ENCODE results near the gene GRAMD1A.
"Not testable (repeated sequence)": the region's sequence is repeated elsewhere in the genome, so short reads cannot be mapped to it uniquely, and the experiment has no call there.

The GRAMD1A gene

DNA sequence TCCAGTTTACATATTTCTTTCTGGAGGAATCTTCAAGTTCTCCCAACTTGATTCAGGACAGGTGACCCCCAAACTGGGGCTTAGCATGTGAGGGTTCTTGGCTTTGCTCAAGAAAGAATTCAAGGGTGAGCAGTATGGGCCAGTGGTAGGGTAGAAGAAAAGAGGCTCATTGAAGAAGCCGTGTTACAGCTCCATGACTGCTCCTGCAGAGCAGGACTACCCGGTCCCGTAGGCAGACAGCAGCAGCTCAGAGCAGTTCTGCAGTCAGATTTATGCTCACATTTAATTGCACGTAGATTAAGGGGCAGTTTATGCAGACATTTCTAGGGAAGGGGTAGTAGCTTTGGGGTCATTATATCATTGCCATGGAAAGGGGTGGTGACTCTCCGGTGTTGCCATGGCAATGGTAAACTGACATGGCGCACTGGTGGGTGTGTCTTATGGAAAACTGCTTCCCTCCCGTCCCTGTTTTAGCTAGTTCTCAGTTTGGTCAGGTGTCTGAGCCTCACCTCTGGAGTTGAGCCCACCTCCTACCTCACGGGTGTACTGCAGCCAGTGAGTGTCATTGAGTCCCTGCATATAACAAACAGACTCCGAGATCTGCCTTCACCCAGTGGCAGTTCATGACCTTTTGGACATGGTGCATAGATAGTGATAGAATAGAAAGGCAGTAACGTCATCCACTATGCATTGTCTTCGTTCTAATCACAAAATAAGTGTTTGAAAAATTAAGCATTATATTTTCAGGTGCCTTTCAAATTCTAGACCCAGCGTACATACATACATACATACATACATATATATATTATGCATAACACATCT, 20.1 kb upstream of the GRAMD1A start:
- no peak for DNase-seq (ENCODE audit: low spot score)

DNA sequence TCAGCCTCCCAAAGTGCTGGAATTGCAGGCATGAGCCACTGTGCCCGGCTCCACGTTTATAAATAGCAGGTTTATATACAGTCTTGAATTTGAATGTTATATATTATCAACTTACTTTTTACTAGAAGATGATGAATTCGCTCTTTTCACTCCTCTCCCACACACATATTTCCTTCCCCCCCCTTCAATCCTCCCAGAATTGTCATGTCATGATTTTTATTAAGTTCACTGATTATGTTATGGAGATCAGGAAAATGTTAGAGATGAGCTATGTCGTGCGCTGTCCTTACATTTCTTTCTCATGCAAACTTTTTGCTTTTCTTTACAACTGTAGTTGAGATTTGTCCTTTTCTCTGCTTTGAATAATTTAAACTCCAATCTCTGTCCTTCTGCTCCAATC, 17.8 kb upstream of the GRAMD1A start:
- no peak for DNase-seq (ENCODE audit: low spot score)

DNA sequence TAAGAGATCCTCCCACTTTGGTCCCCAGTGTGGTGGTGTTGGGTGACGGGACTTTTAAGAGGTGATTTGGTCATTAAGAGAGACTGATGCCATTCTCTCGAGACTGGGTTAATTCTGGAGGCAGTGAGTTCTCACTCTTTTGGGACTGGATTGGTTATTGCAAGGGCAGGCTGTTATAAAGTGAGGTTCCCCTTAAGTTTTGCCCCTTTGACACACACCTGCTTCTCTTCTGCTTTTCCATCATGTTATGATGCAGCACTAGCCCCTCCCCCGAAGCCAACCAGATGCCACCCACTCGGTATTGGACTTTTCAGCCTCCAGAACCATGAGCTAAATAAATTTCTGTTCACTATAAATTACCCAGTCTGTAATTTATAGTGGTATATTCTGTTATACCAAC, 16.3 kb upstream of the GRAMD1A start:
- no peak for DNase-seq (ENCODE audit: low spot score)

DNA sequence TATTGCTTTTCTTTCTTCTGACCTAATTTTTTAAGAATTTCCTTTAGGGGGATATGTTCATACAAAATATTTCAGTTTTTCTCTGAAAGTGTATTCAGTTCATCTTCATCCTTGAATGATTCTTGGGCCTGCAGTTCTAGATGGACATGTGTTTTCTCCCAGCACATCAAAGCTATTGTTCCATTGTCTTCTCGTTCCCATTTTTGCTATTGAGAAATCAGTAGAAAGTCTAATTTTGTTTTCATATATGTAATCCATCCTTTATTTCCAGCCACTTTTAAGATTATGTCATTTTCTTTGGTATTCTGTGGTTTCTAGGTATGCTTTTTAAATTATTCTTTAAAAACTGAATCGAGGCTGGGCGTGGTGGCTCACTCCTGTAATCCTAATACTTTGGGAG, 15.8 kb upstream of the GRAMD1A start:
- no peak for DNase-seq (ENCODE audit: low spot score)

DNA sequence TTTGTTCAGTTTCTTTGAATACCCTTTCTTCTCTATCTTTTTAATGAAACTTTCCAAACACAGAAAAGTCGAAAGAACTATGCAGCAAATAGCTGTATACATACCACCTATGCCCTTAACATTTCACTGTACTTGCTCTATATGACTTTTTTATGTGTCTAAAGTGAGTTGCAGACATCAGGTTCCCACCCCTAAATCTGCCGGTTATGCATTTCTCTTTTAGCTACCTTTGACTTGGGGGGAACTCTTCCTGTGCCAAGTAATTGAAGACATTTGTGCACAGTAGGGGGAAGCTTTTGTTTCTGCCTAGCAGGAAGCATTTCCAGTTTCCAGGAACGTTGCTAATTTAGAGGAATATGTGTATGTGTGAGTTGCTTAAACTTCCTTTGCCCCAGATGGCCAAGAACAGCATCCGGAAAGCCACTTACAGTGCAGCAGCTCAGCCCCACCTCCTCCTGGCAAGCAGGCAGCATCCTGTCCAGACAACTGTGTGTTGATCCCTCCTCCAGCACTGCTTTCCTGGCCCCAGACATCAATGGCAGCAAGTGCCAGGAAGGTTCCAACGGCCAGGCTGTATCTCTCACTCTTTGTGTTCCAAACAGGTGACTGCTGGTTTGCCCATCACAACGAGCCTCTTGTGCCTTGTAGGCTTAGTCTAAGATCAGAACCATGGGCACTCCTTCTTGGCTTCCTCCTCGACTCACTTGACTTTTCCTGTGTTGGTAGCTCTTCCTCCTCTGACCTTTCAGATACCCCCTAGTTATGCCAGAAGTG, 14.7 kb upstream of the GRAMD1A start:
- DNase-seq (ENCODE audit: low spot score) = no peak

DNA sequence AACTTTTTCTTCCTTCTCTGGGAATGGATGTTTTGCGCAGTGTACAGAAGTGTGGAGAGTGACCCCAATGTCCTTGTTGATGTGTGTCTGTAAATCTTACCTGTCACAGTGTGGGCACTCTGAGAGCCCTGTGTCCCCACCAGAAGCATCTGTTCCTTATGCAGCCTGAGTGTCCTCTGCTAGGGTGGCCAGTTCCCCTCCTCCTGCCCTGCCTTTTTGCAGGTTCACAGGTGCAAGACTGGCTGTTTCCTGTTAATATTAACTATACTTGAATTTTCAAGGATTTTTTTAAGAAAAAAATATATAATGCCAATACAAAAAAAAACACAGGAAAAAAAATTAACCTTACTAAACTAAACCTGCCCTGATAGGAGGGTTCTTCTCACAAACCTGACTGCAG, 12.0 kb upstream of the GRAMD1A start:
- no peak for DNase-seq (ENCODE audit: low spot score)

DNA sequence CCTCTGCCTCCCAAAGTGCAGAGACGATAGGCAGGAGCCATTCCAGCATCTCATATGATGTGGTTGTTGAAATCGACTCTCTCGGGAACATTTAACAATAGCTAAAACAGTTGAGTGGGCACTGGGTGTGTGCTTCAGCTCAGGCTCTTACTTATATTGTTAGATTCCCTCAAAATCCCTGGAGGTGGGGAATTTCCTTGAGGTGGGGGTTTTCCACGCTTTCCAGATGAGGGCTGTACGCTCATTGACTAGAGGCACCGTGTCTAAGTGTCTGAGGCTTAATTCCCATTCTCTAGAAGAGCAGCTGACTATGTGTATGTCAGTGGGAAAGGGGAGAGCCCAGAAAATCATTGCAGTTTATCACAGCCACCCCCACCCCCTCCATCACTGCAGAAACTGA, 10.8 kb upstream of the GRAMD1A start:
- no peak for DNase-seq (ENCODE audit: low spot score)

DNA sequence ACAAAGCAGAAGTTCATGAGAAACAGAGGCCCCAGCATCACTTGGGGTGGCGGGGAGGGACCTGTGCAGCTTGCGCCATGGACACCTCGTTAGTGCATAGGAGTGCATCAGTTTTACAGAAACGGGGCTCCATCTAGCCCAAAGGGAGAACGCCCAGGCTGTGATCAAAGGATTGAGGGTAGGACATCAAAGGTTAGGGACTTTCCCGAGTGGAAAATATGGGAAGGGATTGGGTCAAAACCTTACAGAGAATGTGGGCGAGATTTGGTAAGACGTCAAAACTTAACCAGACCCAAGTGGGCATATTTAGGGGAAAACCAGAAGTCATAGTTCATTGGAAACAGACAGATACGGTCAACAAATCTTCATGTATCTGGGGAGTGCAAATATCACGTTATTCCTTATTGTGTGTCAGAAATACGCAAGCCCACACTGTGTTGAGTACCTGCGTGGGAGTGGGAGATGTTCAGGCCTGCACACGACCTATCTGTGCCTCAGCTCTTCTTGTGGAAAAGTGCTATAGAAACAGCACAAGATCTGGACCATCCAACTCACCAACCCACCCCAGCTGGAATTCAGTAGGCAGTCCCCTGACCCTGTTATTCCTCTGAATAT, 9.4 kb upstream of the GRAMD1A start:
- DNase-seq (ENCODE audit: low spot score) = no peak

DNA sequence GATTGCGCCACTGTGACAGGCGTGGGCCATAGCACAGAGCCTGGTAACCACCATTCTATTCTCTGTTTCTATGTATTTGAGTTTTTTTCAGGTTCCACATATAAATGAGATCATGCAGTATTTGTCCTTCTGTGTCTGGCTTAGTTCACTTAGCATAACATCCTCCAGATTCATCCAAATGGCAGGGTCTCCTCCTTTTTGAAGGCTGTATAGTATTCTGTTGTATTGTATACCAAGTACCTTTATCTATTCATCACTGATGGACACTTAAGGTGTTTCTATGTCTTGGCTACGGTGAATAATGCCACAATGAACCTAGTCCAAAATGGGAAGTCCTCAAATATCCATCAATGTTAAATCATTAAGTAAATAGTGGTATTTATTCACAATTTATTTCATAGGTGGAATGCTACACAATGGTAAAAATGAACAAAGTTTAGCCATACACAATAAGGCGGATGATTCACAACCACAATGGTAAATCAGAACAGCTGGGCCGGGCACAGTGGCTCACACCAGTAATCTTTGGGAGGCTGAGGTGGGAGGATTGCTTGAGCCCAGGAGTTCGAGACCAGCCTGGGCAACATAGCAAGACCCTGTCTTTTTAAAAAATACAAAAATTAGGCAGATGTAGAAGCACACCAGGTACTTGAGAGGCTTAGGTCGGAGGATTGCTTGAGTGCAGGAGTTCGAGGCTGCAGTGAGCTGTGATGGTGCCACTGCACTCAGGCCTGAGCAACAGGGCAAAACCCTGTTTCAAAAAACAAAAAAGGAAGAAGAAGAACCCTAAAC, 8.4 kb upstream of the GRAMD1A start:
- DNase-seq (ENCODE audit: low spot score) = no peak

DNA sequence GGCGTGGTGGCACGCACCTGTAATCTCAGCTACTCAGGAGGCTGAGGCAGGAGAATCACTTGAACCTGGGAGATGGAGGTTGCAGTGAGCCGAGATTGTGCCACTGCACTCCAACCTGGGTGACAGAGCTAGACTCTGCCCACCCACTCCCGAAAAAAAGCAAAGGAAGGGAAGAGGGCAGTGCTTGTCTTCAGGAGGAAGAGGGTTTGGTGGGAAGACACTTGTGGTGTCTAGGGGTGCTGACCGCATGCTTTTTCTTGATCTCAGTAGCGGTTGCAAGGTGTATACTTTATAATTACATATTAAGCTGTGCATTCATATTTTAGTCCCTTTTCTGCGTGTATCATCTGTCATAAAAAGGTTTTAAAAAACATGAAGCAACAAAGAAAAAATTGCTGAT, 7.5 kb upstream of the GRAMD1A start:
- not testable (repeated sequence) for DNase-seq (ENCODE audit: low spot score)

DNA sequence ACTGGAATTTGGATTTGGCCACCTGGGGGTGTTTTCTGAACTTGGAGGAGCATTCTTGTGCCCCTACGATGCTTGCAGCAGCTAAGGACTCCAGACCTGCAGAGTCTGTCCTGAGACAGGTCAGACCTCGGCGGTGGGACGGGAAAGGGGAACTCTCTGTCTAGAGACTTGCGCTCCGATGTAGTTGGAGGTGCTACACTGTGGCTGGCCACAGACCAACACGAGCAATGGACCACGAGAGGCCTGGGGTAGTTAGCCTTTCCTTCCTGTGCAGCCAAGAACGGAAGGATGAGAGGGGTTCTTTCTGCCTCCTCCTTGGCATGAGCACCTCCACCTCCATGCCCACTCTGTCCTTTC, 5.9 kb upstream of the GRAMD1A start:
- no peak for DNase-seq (ENCODE audit: low spot score)

DNA sequence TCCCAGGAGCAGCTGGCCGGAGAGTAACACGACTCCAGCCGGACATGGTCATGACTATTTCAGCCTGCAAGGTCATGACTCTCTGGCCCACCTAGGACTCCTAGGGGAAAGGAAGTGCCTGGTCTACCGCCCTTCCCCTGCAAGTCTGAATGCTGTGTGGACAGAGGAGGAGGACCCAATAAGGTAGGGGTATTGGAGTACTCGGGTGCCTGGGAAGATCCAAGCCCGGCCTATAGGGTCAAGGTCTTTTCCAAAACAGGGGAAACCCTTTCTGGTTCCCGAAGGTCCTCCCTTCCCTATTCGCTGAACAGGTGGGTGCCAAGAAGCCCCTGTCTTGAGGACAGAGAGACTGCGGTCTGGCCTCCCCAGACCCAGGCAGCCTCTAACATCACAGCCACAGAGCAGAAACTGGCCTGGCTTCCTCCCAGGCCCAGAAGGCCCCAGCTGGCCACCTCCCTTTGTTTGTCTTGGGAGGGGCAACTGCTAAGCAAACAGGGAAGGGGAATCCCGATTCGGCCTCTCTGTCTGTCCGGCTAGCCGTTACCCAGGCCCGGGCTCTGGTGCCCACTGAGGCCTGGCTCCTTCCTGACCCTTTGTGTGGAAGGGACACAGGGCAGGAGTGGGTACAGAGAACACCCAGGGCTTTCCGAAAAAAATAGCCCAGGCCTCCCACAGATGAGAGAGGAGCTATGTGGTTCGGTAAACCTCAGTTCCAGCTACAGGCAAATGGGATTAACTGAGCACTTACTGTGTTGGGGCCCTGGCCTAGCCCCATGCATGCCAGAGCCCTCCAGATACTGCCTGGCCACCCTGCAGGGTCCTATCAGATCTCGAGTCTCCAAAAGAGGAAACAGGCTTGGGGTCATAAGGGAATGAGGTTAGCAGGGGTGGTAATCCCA, 5.2 kb upstream of the GRAMD1A start:
- peak; percentile 22 for DNase-seq (ENCODE audit: low spot score)

DNA sequence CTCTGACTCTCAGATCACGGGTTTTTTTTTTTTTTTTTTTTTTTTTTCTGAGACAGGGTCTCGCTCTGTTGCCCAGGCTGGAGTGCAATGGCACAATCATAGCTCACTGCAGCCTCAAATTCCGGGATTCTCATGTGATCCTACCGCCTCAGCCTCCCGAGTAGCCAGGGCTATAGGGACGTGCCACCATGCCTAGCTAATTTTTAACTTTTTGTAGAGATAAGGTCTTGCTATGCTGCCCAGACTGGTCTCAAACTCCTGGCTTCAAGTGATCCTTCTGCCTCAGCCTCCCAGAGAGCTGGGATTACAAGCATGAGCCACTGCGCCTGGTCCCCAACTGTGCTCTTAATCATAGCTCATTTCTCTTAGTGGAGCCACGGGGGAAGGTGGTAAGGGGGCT, 4.6 kb upstream of the GRAMD1A start:
- DNase-seq (ENCODE audit: low spot score) = no peak

DNA sequence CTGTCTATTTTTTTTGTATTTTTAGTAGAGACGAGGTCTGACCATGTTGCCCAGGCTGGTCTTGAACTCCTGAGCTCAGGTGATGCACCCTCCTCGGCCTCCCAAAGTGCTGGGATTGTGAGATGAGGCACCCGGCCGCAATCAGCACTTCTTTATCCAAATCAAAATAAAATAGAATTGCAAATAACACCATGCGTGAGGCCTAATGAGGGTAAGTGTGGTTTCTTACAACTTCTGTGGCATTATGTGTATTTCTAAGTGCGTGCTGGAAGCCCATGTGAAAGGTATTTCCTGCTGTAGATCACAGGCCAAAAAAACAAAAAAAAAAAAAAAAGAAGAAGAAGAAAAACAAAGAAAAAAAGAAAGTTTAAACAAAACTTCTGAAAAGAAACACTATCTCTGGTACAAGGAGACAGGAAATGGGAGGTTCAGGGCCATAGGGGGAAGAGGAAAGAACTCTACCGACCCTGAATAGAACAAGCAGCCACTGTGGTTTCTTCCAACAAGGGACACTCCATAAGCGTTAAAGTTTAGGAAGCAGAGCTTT, 3.0 kb upstream of the GRAMD1A start:
- DNase-seq (ENCODE audit: low spot score) = no peak

DNA sequence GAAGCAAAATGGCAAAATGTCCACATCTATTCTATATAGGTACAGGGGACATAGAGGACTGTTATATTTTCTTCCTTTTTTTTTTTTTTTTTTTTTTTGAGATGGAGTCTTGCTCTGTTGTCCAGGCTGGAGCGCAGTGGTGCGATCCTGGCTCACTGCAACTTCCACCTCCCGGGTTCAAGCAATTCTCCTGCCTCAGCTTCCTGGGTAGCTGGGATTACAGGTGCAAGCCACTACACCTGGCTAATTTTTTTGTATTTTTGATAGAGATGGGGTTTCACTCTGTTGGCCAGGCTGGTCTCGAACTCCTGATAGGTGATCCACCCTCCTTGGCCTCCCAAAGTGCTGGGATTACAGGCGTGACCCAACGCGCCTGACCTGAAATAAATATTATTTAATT, 1.9 kb upstream of the GRAMD1A start:
- DNase-seq (ENCODE audit: low spot score) = not testable (repeated sequence)

DNA sequence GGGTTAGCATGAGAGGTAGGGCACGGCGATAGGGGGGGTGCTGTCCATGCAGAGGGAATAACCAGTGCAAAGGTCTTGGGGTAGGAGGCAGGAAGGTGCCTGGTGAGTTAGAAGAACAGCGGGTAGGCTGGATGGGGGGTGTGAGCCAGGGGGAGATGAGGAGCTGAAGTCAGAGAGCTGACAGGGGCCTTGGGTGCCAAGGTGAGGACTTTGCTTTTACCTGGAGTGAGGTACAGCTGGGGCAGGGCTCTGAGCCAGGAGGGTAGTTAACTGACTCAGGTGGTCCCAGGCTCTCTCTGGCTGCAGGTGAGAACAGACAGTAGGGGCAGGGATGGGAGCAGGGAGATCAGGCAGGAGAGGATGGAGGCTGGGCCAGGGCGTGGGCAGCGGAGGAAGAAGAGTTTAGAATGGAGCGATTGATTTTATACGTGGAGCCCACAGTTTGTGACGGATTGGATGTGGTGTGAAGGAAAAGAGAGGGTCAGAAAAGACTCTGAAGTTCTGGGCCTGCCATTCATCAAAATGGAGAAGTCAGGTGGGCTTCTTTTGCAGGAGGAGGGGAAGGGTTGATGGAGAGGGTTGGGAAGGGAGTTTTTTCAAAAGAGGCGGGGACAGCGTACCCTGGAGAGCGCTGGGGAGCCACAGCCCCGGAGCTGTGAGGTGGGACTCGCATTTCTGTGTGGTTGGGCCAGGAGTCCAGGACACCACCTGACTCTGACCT, 1.2 kb upstream of the GRAMD1A start:
- no peak for DNase-seq (ENCODE audit: low spot score)

DNA sequence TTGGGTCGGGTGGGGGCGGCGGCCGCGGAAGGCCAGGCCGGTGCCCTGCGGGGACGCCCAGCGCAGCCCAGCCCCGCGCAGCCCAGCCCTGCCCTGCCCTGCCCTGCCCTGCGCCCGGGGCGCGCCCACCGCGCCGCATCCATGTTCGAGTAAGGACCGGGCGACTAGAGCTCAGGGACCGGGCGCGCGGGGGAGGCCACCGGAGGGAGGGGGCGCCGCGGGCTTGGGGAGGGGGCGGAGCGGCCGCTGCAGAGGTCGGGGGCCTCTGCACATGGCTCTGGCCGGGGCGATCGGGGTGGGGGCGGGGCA, 169 bp downstream of the GRAMD1A start:
- DNase-seq (ENCODE audit: low spot score) = no peak

DNA sequence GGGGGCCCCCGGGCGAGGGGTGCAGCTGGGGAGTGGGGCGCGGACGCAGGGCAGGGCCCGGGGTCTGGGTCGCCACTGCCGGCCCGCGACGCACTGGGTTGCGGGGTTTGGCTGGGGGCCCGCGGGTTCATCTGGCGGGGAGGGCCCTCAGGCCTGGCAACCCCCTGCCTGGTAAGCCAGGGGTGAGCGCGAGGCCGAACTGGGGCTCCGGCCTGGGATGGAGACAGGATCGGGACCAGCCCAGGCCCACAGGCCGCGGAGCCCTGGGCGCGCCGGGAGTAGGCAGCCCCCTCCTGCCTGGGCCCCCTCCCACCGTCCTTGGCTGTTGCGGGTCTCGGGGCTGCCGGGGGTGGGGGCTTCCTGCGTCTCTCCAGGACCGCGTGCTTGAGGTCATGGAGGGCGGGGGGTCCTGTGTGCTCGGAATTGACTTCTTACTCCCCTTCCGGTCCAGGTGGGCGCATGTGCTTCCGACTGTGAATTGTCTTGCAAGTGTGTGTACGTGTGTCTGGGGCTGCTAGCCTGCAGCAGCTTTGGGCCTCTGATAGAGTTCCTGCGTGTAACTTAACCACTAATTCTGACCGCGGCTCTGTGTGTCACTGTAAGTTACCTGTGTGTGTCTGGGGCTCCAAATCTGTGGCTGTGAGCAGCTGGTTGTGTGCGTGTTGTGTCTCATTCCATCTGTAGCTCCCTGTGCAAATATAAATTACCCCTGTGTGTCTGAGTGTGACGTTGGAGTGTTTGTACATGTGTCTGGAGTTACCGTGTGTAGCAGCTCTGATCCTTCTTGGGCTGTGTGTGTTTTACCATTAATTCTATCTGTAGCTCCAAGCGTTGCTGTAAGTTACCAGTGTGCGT, 751 bp downstream of the GRAMD1A start:
- DNase-seq (ENCODE audit: low spot score) = peak; percentile 50

DNA sequence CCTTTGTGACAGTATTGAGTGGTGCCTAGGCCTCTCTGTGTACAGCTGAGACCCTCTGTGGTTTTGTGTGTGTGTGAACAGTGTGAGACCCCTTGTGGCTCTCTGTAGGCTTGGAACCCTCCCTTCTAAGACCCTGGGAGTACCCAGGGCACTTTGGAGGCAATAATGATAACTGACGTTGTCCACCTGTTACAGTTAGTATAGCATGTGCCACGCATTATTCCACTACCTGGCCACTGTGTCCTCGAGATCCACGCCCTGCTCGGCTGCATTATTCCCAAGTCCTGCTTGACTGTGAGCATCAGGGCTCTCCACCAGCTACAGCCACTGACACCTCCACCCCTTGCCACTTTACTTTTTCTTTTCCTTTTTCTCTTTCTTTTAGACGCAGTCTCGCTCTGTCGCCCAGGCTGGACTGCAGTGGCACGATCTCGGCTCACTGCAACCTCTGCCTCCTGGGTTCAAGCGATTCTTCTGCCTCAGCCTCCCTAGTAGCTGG, 2.0 kb downstream of the GRAMD1A start:
- no peak for DNase-seq (ENCODE audit: low spot score)
